Esophagus muscularis mucosa (tissue), 4 donors: Measurements from ENCODE around the gene SIX5.

Experiments used
- CTCF ChIP-seq, 3 experiments: fragments of 200-600 bp in 2 of 3; fragments of 450-650 bp in 1 of 3; sonication (generic) in 2 of 3; IDR thresholded peaks; one replicate each; pipeline ENCODE4 v1.5.1; 2017 to 2019; ENCODE audit warnings: antibody characterized with exemption in 3 of 3, mild to moderate bottlenecking in 2 of 3, moderate library complexity in 1 of 3
- EP300 ChIP-seq: sonication (generic); formaldehyde crosslinking; IDR thresholded peaks from one replicate; pipeline ENCODE4 v1.6.1; 2017; ENCODE audit warnings: antibody characterized with exemption
- POLR2A ChIP-seq: fragments of 450-650 bp; IDR thresholded peaks from one replicate; pipeline ENCODE4 v1.6.1; 2017; ENCODE audit warnings: antibody characterized with exemption, moderate library complexity, mild to moderate bottlenecking, low read depth
- POLR2AphosphoS5 ChIP-seq, 2 donors: sonication (generic); formaldehyde crosslinking; IDR thresholded peaks; one replicate each; pipeline ENCODE4 v1.6.1; 2017; ENCODE audit warnings: antibody characterized with exemption in 2 of 2

- TF ChIP-seq CTCF (IDR thresholded peaks at IDR 0.05) (no peak), POLR2AphosphoS5 (IDR thresholded peaks at IDR 0.05) (no peak), POLR2A (no peak), EP300 (no peak)
Observed at GRCh38 chr19:45804959-45805230, 35.8 kb upstream of the SIX5 start.
